ENCODE data around the gene KRTAP24-1.

KRTAP24-1 gene

GRCh38 chr21:30282850-30283249, at the start of gene KRTAP24-1:
Gene KRTAP24-1, minus strand, starts transcription at chr21:30282950. Its CDS starts 18 bp downstream, at chr21:30282932.
- no peak for DNase-seq (ENCODE audit: extremely low read depth in 1 of 2, low read depth in 1 of 2)

GRCh38 chr21:30329203-30329875, 46.6 kb upstream of the KRTAP24-1 start:
- no peak for DNase-seq (ENCODE audit: extremely low read depth in 1 of 2, low read depth in 1 of 2)

- no peak for DNase-seq (ENCODE audit: extremely low read depth in 1 of 2, low read depth in 1 of 2)
Observed at GRCh38 chr21:30326390-30326789, 43.6 kb upstream of the KRTAP24-1 start.

GRCh38 chr21:30320215-30320614, 37.5 kb upstream of the KRTAP24-1 start, which contains the start of gene KRTAP26-1:
Gene KRTAP26-1, minus strand, starts transcription at chr21:30320315. Its CDS starts 280 bp downstream, at chr21:30320035.
- DNase-seq (ENCODE audit: extremely low read depth in 1 of 2, low read depth in 1 of 2), result no peak

GRCh38 chr21:30315701-30316100, 33.0 kb upstream of the KRTAP24-1 start:
- no peak for DNase-seq (ENCODE audit: extremely low read depth in 1 of 2, low read depth in 1 of 2)

- DNase-seq (ENCODE audit: extremely low read depth in 1 of 2, low read depth in 1 of 2), result no peak
Observed at GRCh38 chr21:30306884-30307283, 24.1 kb upstream of the KRTAP24-1 start.

GRCh38 chr21:30305136-30305535, 22.4 kb upstream of the KRTAP24-1 start:
- no peak for DNase-seq (ENCODE audit: extremely low read depth in 1 of 2, low read depth in 1 of 2)

- DNase-seq (ENCODE audit: extremely low read depth in 1 of 2, low read depth in 1 of 2), result no peak
Observed at GRCh38 chr21:30289215-30289614, 6.5 kb upstream of the KRTAP24-1 start, which contains the start of gene KRTAP25-1. Gene KRTAP25-1, minus strand, starts transcription at chr21:30289514. Its CDS starts 24 bp downstream, at chr21:30289490.

- DNase-seq (ENCODE audit: extremely low read depth in 1 of 2, low read depth in 1 of 2), result no peak
Observed at GRCh38 chr21:30271611-30272010, 11.1 kb downstream of the KRTAP24-1 start.

GRCh38 chr21:30271156-30271555, 11.6 kb downstream of the KRTAP24-1 start:
- DNase-seq (ENCODE audit: extremely low read depth in 1 of 2, low read depth in 1 of 2), result no peak

- DNase-seq (ENCODE audit: extremely low read depth in 1 of 2, low read depth in 1 of 2), result no peak
Observed at GRCh38 chr21:30269803-30270530, 12.8 kb downstream of the KRTAP24-1 start.

- no peak for DNase-seq (ENCODE audit: extremely low read depth in 1 of 2, low read depth in 1 of 2)
Observed at GRCh38 chr21:30268608-30269197, 14.0 kb downstream of the KRTAP24-1 start.

- DNase-seq (ENCODE audit: extremely low read depth in 1 of 2, low read depth in 1 of 2), result no peak
Observed at GRCh38 chr21:30257773-30258172, 25.0 kb downstream of the KRTAP24-1 start.

- no peak for DNase-seq (ENCODE audit: extremely low read depth in 1 of 2, low read depth in 1 of 2)
Observed at GRCh38 chr21:30256100-30256499, 26.6 kb downstream of the KRTAP24-1 start.

GRCh38 chr21:30255679-30256078, 27.1 kb downstream of the KRTAP24-1 start:
- DNase-seq (ENCODE audit: extremely low read depth in 1 of 2, low read depth in 1 of 2), result no peak

- DNase-seq (ENCODE audit: extremely low read depth in 1 of 2, low read depth in 1 of 2), result no peak
Observed at GRCh38 chr21:30251781-30252180, 31.0 kb downstream of the KRTAP24-1 start.

- no peak for DNase-seq (ENCODE audit: extremely low read depth in 1 of 2, low read depth in 1 of 2)
Observed at GRCh38 chr21:30249936-30250335, 32.8 kb downstream of the KRTAP24-1 start.

- DNase-seq (ENCODE audit: extremely low read depth in 1 of 2, low read depth in 1 of 2), result no peak
Observed at GRCh38 chr21:30248844-30249243, 33.9 kb downstream of the KRTAP24-1 start.

- DNase-seq (ENCODE audit: extremely low read depth in 1 of 2, low read depth in 1 of 2), result no peak
Observed at GRCh38 chr21:30245061-30245460, 37.7 kb downstream of the KRTAP24-1 start.

- no peak for DNase-seq (ENCODE audit: extremely low read depth in 1 of 2, low read depth in 1 of 2)
Observed at GRCh38 chr21:30243691-30244090, 39.1 kb downstream of the KRTAP24-1 start.

- no peak for DNase-seq (ENCODE audit: extremely low read depth in 1 of 2, low read depth in 1 of 2)
Observed at GRCh38 chr21:30240661-30241060, 42.1 kb downstream of the KRTAP24-1 start.

- DNase-seq (ENCODE audit: extremely low read depth in 1 of 2, low read depth in 1 of 2), result no peak
Observed at GRCh38 chr21:30238168-30238567, 44.6 kb downstream of the KRTAP24-1 start.
